HEK293 (cell line): ENCODE results near the gene KNOP1.

Experiments
- CTCF ChIP-seq: fragments of 450-650 bp; formaldehyde crosslinking; IDR thresholded peaks from 2 replicates; pipeline ENCODE4 v1.5.1; 2016; ENCODE audit warnings: missing biosample characterization, missing genetic modification characterization
- ELK4 ChIP-seq: IDR thresholded peaks from 2 replicates; pipeline ENCODE4 v1.6.1; 2011; ENCODE audit warnings: mild to moderate bottlenecking, low read depth, low read length, borderline replicate concordance
- TRIM28 ChIP-seq: IDR thresholded peaks from 2 replicates; pipeline ENCODE4 v1.6.1; 2011; ENCODE audit warnings: low read length, control low read depth, borderline replicate concordance
- ZFP41 ChIP-seq: fragments of 450-650 bp; formaldehyde crosslinking; IDR thresholded peaks from 2 replicates; pipeline ENCODE4 v1.5.1; 2016; ENCODE audit warnings: missing biosample characterization, missing genetic modification characterization, borderline replicate concordance
- ZIC2 ChIP-seq: fragments of 450-650 bp; formaldehyde crosslinking; IDR thresholded peaks from 2 replicates; pipeline ENCODE4 v1.5.1; 2016; ENCODE audit warnings: missing biosample characterization, missing genetic modification characterization
- ZNF155 ChIP-seq: fragments of 450-650 bp; formaldehyde crosslinking; IDR thresholded peaks from 2 replicates; pipeline ENCODE4 v1.5.1; 2016; ENCODE audit warnings: missing biosample characterization, missing genetic modification characterization
- ZNF24 ChIP-seq: fragments of 450-650 bp; formaldehyde crosslinking; IDR thresholded peaks from 2 replicates; pipeline ENCODE4 v1.5.1; 2016; ENCODE audit warnings: missing biosample characterization, missing genetic modification characterization
- ZNF530 ChIP-seq: fragments of 450-650 bp; formaldehyde crosslinking; IDR thresholded peaks from 2 replicates; pipeline ENCODE4 v1.5.1; 2016; ENCODE audit warnings: low read depth, missing biosample characterization, missing genetic modification characterization
- ZNF544 ChIP-seq: fragments of 450-650 bp; formaldehyde crosslinking; IDR thresholded peaks from 2 replicates; pipeline ENCODE4 v1.5.0; 2017; ENCODE audit warnings: missing biosample characterization, missing genetic modification characterization
- ZNF777 ChIP-seq: fragments of 450-650 bp; formaldehyde crosslinking; IDR thresholded peaks from 2 replicates; pipeline ENCODE4 v1.5.1; 2017; ENCODE audit warnings: missing biosample characterization, missing genetic modification characterization, borderline replicate concordance
- TF ChIP-seq, protein P1 (sequence below): fragments of 450-650 bp; formaldehyde crosslinking; IDR thresholded peaks from 2 replicates; pipeline ENCODE4 v1.5.1; 2016; ENCODE audit warnings: missing biosample characterization, missing genetic modification characterization, borderline replicate concordance
- TF ChIP-seq, protein P2 (sequence below): fragments of 450-650 bp; formaldehyde crosslinking; IDR thresholded peaks from 2 replicates; pipeline ENCODE4 v1.5.1; 2016; ENCODE audit warnings: missing biosample characterization, missing genetic modification characterization

DNA sequence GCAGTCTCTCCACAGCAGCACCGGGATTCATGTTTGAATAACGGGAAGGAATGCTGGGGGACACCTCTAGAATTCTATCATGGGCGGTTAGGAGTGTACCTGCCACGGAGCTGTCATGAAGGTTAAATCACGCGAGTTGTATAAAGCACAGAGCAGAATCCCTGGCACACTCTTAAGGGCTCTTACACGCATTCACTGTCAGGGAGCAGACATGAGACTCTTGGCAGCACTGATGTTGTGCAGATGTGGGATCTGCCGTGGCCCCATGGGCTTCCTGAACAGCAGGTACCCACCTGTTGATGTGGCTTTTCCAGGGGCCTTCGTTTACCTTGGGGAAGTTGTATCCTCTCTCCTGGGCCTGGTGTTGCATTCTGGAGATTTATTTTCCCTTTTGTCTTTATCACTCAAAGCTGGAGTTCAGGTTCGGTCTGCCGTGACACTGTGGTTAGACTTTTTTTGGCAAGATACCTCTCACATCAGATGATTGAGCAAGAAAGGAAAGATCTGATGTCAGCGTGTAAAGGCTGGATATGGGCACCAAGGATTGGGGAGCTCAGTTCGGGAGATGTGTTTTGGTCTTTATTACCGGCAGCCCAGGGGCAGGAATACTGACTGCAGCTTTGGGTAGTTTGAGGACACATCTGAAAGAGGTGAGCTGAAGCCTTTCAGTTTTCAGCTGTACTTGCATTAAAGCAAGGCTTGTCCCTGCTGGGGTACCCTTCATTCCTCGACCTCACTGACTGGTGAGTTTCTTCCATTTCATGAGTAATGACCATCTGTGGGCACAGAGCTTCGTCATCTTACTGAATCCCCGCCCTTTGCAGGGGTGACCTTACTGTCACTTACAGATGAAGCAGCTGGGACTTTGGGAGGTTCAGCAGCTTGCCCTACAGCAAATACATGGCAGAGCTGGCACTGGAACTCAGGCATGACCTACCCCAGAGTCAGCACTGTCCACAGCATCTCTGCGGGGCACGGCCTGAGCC is 19.3 kb downstream of the KNOP1 start:
- TF ChIP-seq CTCF, result no peak
- no peak for TF ChIP-seq ZFP41 (tag by site-specific recombination)
- TF ChIP-seq TRIM28, result no peak
- no peak for TF ChIP-seq ZNF544
- TF ChIP-seq ZNF530 (tag by site-specific recombination), result no peak
- no peak for TF ChIP-seq ZNF155 (tag by site-specific recombination)
- TF ChIP-seq ELK4, result no peak
- TF ChIP-seq, protein P1, sequence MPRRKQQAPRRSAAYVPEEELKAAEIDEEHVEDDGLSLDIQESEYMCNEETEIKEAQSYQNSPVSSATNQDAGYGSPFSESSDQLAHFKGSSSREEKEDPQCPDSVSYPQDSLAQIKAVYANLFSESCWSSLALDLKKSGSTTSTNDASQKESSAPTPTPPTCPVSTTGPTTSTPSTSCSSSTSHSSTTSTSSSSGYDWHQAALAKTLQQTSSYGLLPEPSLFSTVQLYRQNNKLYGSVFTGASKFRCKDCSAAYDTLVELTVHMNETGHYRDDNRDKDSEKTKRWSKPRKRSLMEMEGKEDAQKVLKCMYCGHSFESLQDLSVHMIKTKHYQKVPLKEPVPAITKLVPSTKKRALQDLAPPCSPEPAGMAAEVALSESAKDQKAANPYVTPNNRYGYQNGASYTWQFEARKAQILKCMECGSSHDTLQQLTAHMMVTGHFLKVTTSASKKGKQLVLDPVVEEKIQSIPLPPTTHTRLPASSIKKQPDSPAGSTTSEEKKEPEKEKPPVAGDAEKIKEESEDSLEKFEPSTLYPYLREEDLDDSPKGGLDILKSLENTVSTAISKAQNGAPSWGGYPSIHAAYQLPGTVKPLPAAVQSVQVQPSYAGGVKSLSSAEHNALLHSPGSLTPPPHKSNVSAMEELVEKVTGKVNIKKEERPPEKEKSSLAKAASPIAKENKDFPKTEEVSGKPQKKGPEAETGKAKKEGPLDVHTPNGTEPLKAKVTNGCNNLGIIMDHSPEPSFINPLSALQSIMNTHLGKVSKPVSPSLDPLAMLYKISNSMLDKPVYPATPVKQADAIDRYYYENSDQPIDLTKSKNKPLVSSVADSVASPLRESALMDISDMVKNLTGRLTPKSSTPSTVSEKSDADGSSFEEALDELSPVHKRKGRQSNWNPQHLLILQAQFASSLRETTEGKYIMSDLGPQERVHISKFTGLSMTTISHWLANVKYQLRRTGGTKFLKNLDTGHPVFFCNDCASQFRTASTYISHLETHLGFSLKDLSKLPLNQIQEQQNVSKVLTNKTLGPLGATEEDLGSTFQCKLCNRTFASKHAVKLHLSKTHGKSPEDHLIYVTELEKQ (tag by site-specific recombination), result no peak
- TF ChIP-seq ZNF777 (tag by site-specific recombination), result no peak
- TF ChIP-seq, protein P2, sequence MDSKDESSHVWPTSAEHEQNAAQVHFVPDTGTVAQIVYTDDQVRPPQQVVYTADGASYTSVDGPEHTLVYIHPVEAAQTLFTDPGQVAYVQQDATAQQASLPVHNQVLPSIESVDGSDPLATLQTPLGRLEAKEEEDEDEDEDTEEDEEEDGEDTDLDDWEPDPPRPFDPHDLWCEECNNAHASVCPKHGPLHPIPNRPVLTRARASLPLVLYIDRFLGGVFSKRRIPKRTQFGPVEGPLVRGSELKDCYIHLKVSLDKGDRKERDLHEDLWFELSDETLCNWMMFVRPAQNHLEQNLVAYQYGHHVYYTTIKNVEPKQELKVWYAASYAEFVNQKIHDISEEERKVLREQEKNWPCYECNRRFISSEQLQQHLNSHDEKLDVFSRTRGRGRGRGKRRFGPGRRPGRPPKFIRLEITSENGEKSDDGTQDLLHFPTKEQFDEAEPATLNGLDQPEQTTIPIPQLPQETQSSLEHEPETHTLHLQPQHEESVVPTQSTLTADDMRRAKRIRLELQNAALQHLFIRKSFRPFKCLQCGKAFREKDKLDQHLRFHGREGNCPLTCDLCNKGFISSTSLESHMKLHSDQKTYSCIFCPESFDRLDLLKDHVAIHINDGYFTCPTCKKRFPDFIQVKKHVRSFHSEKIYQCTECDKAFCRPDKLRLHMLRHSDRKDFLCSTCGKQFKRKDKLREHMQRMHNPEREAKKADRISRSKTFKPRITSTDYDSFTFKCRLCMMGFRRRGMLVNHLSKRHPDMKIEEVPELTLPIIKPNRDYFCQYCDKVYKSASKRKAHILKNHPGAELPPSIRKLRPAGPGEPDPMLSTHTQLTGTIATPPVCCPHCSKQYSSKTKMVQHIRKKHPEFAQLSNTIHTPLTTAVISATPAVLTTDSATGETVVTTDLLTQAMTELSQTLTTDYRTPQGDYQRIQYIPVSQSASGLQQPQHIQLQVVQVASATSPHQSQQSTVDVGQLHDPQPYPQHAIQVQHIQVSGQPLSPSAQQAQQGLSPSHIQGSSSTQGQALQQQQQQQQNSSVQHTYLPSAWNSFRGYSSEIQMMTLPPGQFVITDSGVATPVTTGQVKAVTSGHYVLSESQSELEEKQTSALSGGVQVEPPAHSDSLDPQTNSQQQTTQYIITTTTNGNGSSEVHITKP (tag by site-specific recombination), result no peak
- no peak for TF ChIP-seq ZIC2 (tag by site-specific recombination)
- TF ChIP-seq ZNF24 (tag by site-specific recombination), result no peak
